OCI-LY1 (cell line): ENCODE measurements around the gene LMOD3.

ENCODE experiments used
- EZH2 ChIP-seq: fragments of 200-600 bp; sonication (generic), shearing (Covaris generic); IDR thresholded peaks from 2 replicates; pipeline ENCODE4 v1.8.0; 2017; ENCODE audit warnings: borderline replicate concordance, mixed run types, mild to moderate bottlenecking, antibody characterized with exemption, low read length, moderate library complexity, mixed read lengths
- TF ChIP-seq, protein P1 (sequence below): fragments of 200-600 bp; sonication (generic), shearing (Covaris generic); IDR thresholded peaks from 2 replicates; pipeline ENCODE4 v1.5.1; 2017; ENCODE audit warnings: mild to moderate bottlenecking, antibody characterized with exemption, low read length, moderate library complexity, mixed read lengths

DNA sequence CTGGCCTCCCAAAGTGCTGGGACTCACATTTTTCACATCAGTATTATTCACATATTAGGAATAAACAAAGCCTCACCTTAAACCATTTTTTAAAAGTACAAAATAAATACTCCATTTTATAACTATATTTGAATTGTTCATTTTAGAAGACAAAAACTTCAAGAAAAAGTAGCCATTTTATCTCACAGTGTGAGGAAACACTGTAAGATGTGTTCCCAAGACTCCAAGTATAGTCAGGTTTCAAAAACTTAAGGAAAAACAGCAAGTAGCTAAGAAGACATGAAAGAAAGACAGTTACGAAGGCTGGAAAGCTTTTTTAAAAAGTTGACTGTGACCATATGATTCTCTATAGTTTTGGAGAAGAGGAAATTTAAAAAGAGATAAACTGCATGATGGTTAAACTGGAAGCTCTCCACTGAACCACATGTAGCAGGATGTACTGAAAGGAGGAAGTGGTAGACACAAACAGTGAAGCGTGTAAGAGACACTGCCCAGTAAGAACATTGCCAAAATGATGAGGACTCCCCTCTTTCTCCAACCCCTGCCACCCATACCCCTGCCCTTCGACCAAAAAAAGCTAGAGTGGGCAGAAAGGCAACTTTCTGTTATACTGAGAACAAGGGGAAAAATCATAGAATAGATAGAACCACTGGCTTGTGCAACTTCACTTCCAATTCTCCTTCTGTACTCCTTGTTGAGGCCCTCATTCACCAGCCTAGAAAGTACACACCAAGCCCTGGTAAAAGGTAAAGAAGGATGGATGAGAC lies 64.0 kb downstream of the LMOD3 start:
- TF ChIP-seq, protein P1, sequence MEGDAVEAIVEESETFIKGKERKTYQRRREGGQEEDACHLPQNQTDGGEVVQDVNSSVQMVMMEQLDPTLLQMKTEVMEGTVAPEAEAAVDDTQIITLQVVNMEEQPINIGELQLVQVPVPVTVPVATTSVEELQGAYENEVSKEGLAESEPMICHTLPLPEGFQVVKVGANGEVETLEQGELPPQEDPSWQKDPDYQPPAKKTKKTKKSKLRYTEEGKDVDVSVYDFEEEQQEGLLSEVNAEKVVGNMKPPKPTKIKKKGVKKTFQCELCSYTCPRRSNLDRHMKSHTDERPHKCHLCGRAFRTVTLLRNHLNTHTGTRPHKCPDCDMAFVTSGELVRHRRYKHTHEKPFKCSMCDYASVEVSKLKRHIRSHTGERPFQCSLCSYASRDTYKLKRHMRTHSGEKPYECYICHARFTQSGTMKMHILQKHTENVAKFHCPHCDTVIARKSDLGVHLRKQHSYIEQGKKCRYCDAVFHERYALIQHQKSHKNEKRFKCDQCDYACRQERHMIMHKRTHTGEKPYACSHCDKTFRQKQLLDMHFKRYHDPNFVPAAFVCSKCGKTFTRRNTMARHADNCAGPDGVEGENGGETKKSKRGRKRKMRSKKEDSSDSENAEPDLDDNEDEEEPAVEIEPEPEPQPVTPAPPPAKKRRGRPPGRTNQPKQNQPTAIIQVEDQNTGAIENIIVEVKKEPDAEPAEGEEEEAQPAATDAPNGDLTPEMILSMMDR: no peak
- TF ChIP-seq EZH2: no peak
